SK-N-SH (cell line): ENCODE results near the gene SLIT1. TPM values are rescaled to one million over a fixed set of nuclear protein-coding genes. Genes with fewer than 3 reads are reported as not detected.

Experiments used
- CTCF ChIA-PET: fragments of 300-600, 350-600 bp; formaldehyde crosslinking; extraction: SDS; loops from one replicate; lab custom pipeline; 2021; lab: Yijun Ruan, JAX
- POLR2A ChIA-PET: fragments of 350-600 bp; sonication (Branson Sonifier 250); formaldehyde crosslinking; extraction: SDS; loops from one replicate; lab custom pipeline; 2020; ENCODE audit warnings: antibody characterized with exemption, inconsistent platforms; lab: Yijun Ruan, JAX
- DNase-seq: peaks from one replicate; pipeline ENCODE4 v3.0.0; 2012
- H2AFZ ChIP-seq: fragments of 200-600 bp; sonication (generic); 2 replicates; pipeline ENCODE4 v1.8.1; 2016; ENCODE audit warnings: antibody characterized with exemption, mild to moderate bottlenecking, low read depth
- H3F3A ChIP-seq: fragments of 200-600 bp; sonication (generic); replicated peaks from 2 replicates; pipeline ENCODE3; 2016; ENCODE audit warnings: antibody characterized with exemption, mild to moderate bottlenecking; ENCODE audit not compliant: insufficient read depth
- H3K27ac ChIP-seq, 2 experiments: fragments of 200-500 bp in 1 of 2; fragments of 200-600 bp in 1 of 2; sonication (Bioruptor generic) in 1 of 2; sonication (generic), shearing (Covaris generic) in 1 of 2; 2 replicates each; pipeline versions ENCODE4 v1.5.1 to v1.6.1; 2014 to 2016; ENCODE audit warnings: low read depth in 2 of 2, inconsistent platforms in 1 of 2, low read length in 1 of 2, mild to moderate bottlenecking in 1 of 2, mixed read lengths in 1 of 2
- H3K27me3 ChIP-seq: fragments of 200-600 bp; sonication (generic), shearing (Covaris generic); 2 replicates; pipeline ENCODE4 v1.6.1; 2016; ENCODE audit warnings: mixed run types; ENCODE audit not compliant: insufficient read depth
- H3K36me3 ChIP-seq, 2 experiments: fragments of 200-500 bp in 1 of 2; fragments of 200-600 bp in 1 of 2; sonication (Bioruptor generic) in 1 of 2; sonication (generic) in 1 of 2; replicated peaks in 1 of 2; 2 replicates each; pipeline versions ENCODE3 to v1.5.1; 2014 to 2016; ENCODE audit warnings: low read length in 1 of 2, mild to moderate bottlenecking in 1 of 2; ENCODE audit not compliant: insufficient read depth in 2 of 2, control insufficient read depth in 1 of 2
- H3K4me1 ChIP-seq, 2 experiments: fragments of 200-500 bp in 1 of 2; fragments of 200-600 bp in 1 of 2; sonication (Bioruptor generic) in 1 of 2; sonication (generic), shearing (Covaris generic) in 1 of 2; 2 replicates each; pipeline versions ENCODE4 v1.5.1 to v1.6.1; 2014 to 2016; ENCODE audit warnings: low read depth in 1 of 2, low read length in 1 of 2, mixed run types in 1 of 2; ENCODE audit not compliant: insufficient read depth in 2 of 2, control insufficient read depth in 1 of 2
- H3K4me2 ChIP-seq: fragments of 200-600 bp; sonication (generic), shearing (Covaris generic); 2 replicates; pipeline ENCODE4 v1.6.1; 2017; ENCODE audit warnings: mixed run types
- H3K4me3 ChIP-seq, 2 experiments: fragments of 200-500 bp in 1 of 2; fragments of 200-600 bp in 1 of 2; sonication (Bioruptor generic) in 1 of 2; sonication (generic), shearing (Covaris generic) in 1 of 2; 2 replicates each; pipeline versions ENCODE4 v1.5.1 to v1.8.1; 2014 to 2016; ENCODE audit warnings: low read depth in 2 of 2, inconsistent platforms in 1 of 2, low read length in 1 of 2, mild to moderate bottlenecking in 1 of 2, mixed read lengths in 1 of 2, moderate library complexity in 1 of 2
- H3K79me2 ChIP-seq: fragments of 200-600 bp; sonication (generic); 2 replicates; pipeline ENCODE4 v1.8.1; 2017; ENCODE audit warnings: mild to moderate bottlenecking; ENCODE audit not compliant: insufficient read depth
- H3K9ac ChIP-seq: fragments of 200-600 bp; sonication (generic); 2 replicates; pipeline ENCODE4 v1.6.1; 2017; ENCODE audit warnings: mixed run types
- H3K9me2 ChIP-seq: fragments of 200-600 bp; sonication (generic); 2 replicates; pipeline ENCODE4 v1.6.1; 2017; ENCODE audit warnings: mixed run types
- H3K9me3 ChIP-seq: fragments of 200-600 bp; sonication (generic); 2 replicates; pipeline ENCODE4 v1.6.1; 2017; ENCODE audit warnings: mixed run types, mild to moderate bottlenecking, moderate library complexity
- H4K20me1 ChIP-seq: fragments of 200-600 bp; sonication (generic); 2 replicates; pipeline ENCODE4 v1.6.1; 2017; ENCODE audit warnings: mild to moderate bottlenecking, mixed run types; ENCODE audit not compliant: insufficient read depth
- CHD2 ChIP-seq: fragments of 150-350 bp; IDR thresholded peaks from 2 replicates; pipeline ENCODE4 v1.6.1; 2018; ENCODE audit warnings: low read length; ENCODE audit not compliant: partially characterized antibody
- ELF1 ChIP-seq: IDR thresholded peaks from 2 replicates; pipeline ENCODE4 v1.4.0; 2012
- EP300 ChIP-seq, 2 experiments: IDR thresholded peaks; 2 replicates each; pipeline versions ENCODE4 v1.4.0 to v1.6.1; 2012; ENCODE audit warnings: borderline replicate concordance in 1 of 2, low read depth in 1 of 2, low read length in 1 of 2
- EZH2phosphoT487 ChIP-seq: fragments of 200-600 bp; sonication (generic); IDR thresholded peaks from 2 replicates; pipeline ENCODE4 v1.6.1; 2017; ENCODE audit warnings: low read depth, mixed run types, mild to moderate bottlenecking, antibody characterized with exemption, moderate library complexity, borderline replicate concordance
- FOXJ3 ChIP-seq: sonication (generic); formaldehyde crosslinking; IDR thresholded peaks from 2 replicates; pipeline ENCODE4 v1.5.1; 2020; ENCODE audit warnings: mild to moderate bottlenecking, missing genetic modification reagents
- GATA2 ChIP-seq: sonication (generic); formaldehyde crosslinking; IDR thresholded peaks from 2 replicates; pipeline ENCODE4 v1.5.0; 2020; ENCODE audit warnings: mild to moderate bottlenecking, missing genetic modification reagents
- MEF2A ChIP-seq: IDR thresholded peaks from 2 replicates; pipeline ENCODE4 v1.4.0; 2012; ENCODE audit warnings: low read depth, borderline replicate concordance
- NFIC ChIP-seq: IDR thresholded peaks from 2 replicates; pipeline ENCODE4 v1.4.0; 2012; ENCODE audit warnings: borderline replicate concordance
- POLR2AphosphoS5 ChIP-seq: IDR thresholded peaks from 2 replicates; pipeline ENCODE4 v1.6.1; 2012; ENCODE audit warnings: low read depth, low read length
- RAD21 ChIP-seq: IDR thresholded peaks from 2 replicates; pipeline ENCODE4 v1.6.1; 2012; ENCODE audit warnings: mild to moderate bottlenecking, low read length
- RCOR1 ChIP-seq: fragments of 150-350 bp; IDR thresholded peaks from 2 replicates; pipeline ENCODE4 v1.6.1; 2017; ENCODE audit warnings: antibody characterized with exemption, low read length
- RFX5 ChIP-seq: IDR thresholded peaks from 2 replicates; pipeline ENCODE4 v1.6.1; 2012; ENCODE audit warnings: mild to moderate bottlenecking, improper control_type of control experiment, low read length
- SIN3A ChIP-seq: IDR thresholded peaks from 2 replicates; pipeline ENCODE4 v1.6.1; 2012; ENCODE audit warnings: low read depth, mild to moderate bottlenecking, low read length, moderate library complexity, borderline replicate concordance
- TEAD4 ChIP-seq: IDR thresholded peaks from 2 replicates; pipeline ENCODE4 v1.4.0; 2012; ENCODE audit warnings: mild to moderate bottlenecking, borderline replicate concordance; ENCODE audit not compliant: insufficient read depth
- WGBS: methylation state at CpG from one replicate; pipeline ENCODE4 v1.1.6; 2017; ENCODE audit warnings: low lambda C conversion rate; 5-methylcytosine and 5-hydroxymethylcytosine counted together
- polyA plus RNA-seq, 3 experiments: library from polyadenylated mRNA; depleted of rRNA; stranded (reverse); fragments of >200 nt; gene quantifications; 2 replicates each; pipeline ENCODE4 v1.2.3, GENCODE V29; 2012
- TF ChIP-seq, protein P1 (sequence below): IDR thresholded peaks from 2 replicates; pipeline ENCODE4 v1.6.1; 2012; ENCODE audit warnings: mild to moderate bottlenecking, low read depth, low read length, moderate library complexity
- TF ChIP-seq, protein P2 (sequence below): fragments of 150-350 bp; IDR thresholded peaks from 2 replicates; pipeline ENCODE4 v1.6.1; 2016; ENCODE audit warnings: mild to moderate bottlenecking, low read depth, low read length
- TF ChIP-seq, protein P3 (sequence below): IDR thresholded peaks from 2 replicates; pipeline ENCODE4 v1.4.0; 2012; ENCODE audit warnings: low read depth, borderline replicate concordance
- TF ChIP-seq, protein P4 (sequence below): fragments of 150-350 bp; IDR thresholded peaks from 2 replicates; pipeline ENCODE4 v1.6.1; 2017; ENCODE audit warnings: antibody characterized with exemption, low read length, low read depth, borderline replicate concordance

SLIT1 gene
- polyA plus RNA-seq, 1 of the 3 experiments (the other 2 are of a cell fraction) = 0.05 TPM

DNA sequence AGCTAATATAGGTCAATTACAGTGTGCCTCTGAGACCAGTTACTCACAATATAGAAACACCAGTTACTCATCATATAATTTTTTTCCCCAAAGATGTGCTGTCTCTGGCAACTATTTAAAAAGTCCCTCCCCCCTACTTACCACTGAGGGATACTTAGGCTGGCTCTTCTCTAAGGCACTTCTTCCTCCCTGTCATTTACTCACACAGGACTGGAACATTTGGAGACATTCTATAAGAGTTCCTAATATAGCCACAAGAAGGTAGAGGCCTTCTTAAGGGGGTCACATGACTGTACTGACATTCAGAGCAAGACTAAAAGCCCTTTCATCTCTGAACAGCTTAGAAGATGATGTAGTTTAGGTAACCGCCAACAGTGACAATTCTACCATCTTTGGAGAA is 44.4 kb upstream of the SLIT1 start:
- CTCF ChIA-PET = interaction anchor here (1.0 to 3.3 kb wide), 4 partner anchors 13 to 855 kb away, joined by 3 to 11 read pairs (median 5); no protein-coding TSS in a partner anchor
- Histone ChIP-seq H3K4me2 (no peak overlapping the region), H3K79me2 (no peaks in the 10 kb centered on the region), H3K27me3 (no peaks in the 10 kb centered on the region), H3K9ac (no peak overlapping the region), H3K4me1 (no peaks in the 10 kb centered on the region), H3F3A (no peaks in the 10 kb centered on the region), H3K9me2 (no peaks in the 10 kb centered on the region), H3K4me3 (no peak overlapping the region), H4K20me1 (no peaks in the 10 kb centered on the region), H2AFZ (no peak overlapping the region), H3K9me3 (no peaks in the 10 kb centered on the region), H3K27ac (no peak overlapping the region), H3K36me3 (peaks cover 10 to 15% of the 10 kb centered on the region in 2 experiments)
- no peak for TF ChIP-seq SIN3A
- TF ChIP-seq EP300 (IDR thresholded peaks at IDR 0.05; ENCODE audit: borderline replicate concordance in 1 of 2, low read depth in 1 of 2, low read length in 1 of 2) = no peak
- no peak for TF ChIP-seq GATA2 (CRISPR knock-in tag)
- no peak for TF ChIP-seq FOXJ3
- no peak for TF ChIP-seq TEAD4
- TF ChIP-seq EZH2phosphoT487 = no peak
- TF ChIP-seq RAD21 = no peak
- TF ChIP-seq, protein P1, sequence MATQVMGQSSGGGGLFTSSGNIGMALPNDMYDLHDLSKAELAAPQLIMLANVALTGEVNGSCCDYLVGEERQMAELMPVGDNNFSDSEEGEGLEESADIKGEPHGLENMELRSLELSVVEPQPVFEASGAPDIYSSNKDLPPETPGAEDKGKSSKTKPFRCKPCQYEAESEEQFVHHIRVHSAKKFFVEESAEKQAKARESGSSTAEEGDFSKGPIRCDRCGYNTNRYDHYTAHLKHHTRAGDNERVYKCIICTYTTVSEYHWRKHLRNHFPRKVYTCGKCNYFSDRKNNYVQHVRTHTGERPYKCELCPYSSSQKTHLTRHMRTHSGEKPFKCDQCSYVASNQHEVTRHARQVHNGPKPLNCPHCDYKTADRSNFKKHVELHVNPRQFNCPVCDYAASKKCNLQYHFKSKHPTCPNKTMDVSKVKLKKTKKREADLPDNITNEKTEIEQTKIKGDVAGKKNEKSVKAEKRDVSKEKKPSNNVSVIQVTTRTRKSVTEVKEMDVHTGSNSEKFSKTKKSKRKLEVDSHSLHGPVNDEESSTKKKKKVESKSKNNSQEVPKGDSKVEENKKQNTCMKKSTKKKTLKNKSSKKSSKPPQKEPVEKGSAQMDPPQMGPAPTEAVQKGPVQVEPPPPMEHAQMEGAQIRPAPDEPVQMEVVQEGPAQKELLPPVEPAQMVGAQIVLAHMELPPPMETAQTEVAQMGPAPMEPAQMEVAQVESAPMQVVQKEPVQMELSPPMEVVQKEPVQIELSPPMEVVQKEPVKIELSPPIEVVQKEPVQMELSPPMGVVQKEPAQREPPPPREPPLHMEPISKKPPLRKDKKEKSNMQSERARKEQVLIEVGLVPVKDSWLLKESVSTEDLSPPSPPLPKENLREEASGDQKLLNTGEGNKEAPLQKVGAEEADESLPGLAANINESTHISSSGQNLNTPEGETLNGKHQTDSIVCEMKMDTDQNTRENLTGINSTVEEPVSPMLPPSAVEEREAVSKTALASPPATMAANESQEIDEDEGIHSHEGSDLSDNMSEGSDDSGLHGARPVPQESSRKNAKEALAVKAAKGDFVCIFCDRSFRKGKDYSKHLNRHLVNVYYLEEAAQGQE = no peak
- no peak for TF ChIP-seq NFIC
- TF ChIP-seq, protein P2, sequence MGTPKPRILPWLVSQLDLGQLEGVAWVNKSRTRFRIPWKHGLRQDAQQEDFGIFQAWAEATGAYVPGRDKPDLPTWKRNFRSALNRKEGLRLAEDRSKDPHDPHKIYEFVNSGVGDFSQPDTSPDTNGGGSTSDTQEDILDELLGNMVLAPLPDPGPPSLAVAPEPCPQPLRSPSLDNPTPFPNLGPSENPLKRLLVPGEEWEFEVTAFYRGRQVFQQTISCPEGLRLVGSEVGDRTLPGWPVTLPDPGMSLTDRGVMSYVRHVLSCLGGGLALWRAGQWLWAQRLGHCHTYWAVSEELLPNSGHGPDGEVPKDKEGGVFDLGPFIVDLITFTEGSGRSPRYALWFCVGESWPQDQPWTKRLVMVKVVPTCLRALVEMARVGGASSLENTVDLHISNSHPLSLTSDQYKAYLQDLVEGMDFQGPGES = no peak
- no peak for TF ChIP-seq ELF1
- no peak for TF ChIP-seq POLR2AphosphoS5
- TF ChIP-seq, protein P3, sequence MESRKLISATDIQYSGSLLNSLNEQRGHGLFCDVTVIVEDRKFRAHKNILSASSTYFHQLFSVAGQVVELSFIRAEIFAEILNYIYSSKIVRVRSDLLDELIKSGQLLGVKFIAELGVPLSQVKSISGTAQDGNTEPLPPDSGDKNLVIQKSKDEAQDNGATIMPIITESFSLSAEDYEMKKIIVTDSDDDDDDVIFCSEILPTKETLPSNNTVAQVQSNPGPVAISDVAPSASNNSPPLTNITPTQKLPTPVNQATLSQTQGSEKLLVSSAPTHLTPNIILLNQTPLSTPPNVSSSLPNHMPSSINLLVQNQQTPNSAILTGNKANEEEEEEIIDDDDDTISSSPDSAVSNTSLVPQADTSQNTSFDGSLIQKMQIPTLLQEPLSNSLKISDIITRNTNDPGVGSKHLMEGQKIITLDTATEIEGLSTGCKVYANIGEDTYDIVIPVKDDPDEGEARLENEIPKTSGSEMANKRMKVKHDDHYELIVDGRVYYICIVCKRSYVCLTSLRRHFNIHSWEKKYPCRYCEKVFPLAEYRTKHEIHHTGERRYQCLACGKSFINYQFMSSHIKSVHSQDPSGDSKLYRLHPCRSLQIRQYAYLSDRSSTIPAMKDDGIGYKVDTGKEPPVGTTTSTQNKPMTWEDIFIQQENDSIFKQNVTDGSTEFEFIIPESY = no peak
- no peak for TF ChIP-seq MEF2A
- no peak for TF ChIP-seq CHD2
- TF ChIP-seq, protein P4, sequence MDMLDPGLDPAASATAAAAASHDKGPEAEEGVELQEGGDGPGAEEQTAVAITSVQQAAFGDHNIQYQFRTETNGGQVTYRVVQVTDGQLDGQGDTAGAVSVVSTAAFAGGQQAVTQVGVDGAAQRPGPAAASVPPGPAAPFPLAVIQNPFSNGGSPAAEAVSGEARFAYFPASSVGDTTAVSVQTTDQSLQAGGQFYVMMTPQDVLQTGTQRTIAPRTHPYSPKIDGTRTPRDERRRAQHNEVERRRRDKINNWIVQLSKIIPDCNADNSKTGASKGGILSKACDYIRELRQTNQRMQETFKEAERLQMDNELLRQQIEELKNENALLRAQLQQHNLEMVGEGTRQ = no peak
- TF ChIP-seq RCOR1 = no peak
- no peak for TF ChIP-seq RFX5
- POLR2A ChIA-PET = no interaction called here
- 100% methylated on average over 1 of the region's 1 CpG for WGBS
- no peak for DNase-seq
